HG02840 (cell line): ENCODE results near the gene EPO.
"Not testable (repeated sequence)": the region's sequence is repeated elsewhere in the genome, so short reads cannot be mapped to it uniquely, and the experiment has no call there.

Experiments
- ATAC-seq: cut with Tn5 transposase; IDR thresholded peaks from one replicate; pipeline ENCODE4 v1.9.1; 2021; ENCODE audit warnings: mild to moderate bottlenecking, moderate library complexity, moderate number of reproducible peaks; ENCODE audit not compliant: unreplicated experiment, low FRiP score

Gene EPO

GRCh38 chr7:100731937-100732636, 11.8 kb downstream of the EPO start:
- no peak for ATAC-seq

GRCh38 chr7:100735730-100736129, 15.5 kb downstream of the EPO start:
- ATAC-seq = no peak

GRCh38 chr7:100736671-100737070, 16.4 kb downstream of the EPO start:
- ATAC-seq = no peak

- ATAC-seq = no peak
These were observed 19.7 kb downstream of the EPO start for GRCh38 chr7:100739934-100740333.

GRCh38 chr7:100744605-100745004, 24.3 kb downstream of the EPO start:
- ATAC-seq = no peak

- no peak for ATAC-seq
These were observed 24.9 kb downstream of the EPO start for GRCh38 chr7:100745184-100745583.

- no peak for ATAC-seq
These were observed 32.7 kb downstream of the EPO start for GRCh38 chr7:100752994-100753393.

- no peak for ATAC-seq
These were observed 33.5 kb downstream of the EPO start for GRCh38 chr7:100753750-100754149.

GRCh38 chr7:100759357-100760171, 39.3 kb downstream of the EPO start:
- ATAC-seq = no peak

- ATAC-seq = not testable (repeated sequence)
These were observed 42.6 kb downstream of the EPO start for GRCh38 chr7:100762841-100763240.

- no peak for ATAC-seq
These were observed 43.4 kb downstream of the EPO start for GRCh38 chr7:100763556-100764140.

- no peak for ATAC-seq
These were observed 44.6 kb downstream of the EPO start for GRCh38 chr7:100764841-100765240.

GRCh38 chr7:100765250-100765649, 45.0 kb downstream of the EPO start:
- no peak for ATAC-seq

GRCh38 chr7:100768784-100769183, 48.5 kb downstream of the EPO start:
- no peak for ATAC-seq
